Loucy (cell line): ENCODE data around the gene PDZD11.

Experiments
- EZH2phosphoT487 ChIP-seq: fragments of 200-600 bp; IDR thresholded peaks from 2 replicates; pipeline ENCODE4 v1.6.1; 2018; ENCODE audit warnings: antibody characterized with exemption, mild to moderate bottlenecking, moderate library complexity, borderline replicate concordance
- TF ChIP-seq, protein P1 (sequence below): fragments of 200-600 bp; sonication (generic); conservative IDR thresholded peaks from 2 replicates; pipeline ENCODE4 v1.5.1; 2014; ENCODE audit warnings: mild to moderate bottlenecking, antibody characterized with exemption, low read length

DNA sequence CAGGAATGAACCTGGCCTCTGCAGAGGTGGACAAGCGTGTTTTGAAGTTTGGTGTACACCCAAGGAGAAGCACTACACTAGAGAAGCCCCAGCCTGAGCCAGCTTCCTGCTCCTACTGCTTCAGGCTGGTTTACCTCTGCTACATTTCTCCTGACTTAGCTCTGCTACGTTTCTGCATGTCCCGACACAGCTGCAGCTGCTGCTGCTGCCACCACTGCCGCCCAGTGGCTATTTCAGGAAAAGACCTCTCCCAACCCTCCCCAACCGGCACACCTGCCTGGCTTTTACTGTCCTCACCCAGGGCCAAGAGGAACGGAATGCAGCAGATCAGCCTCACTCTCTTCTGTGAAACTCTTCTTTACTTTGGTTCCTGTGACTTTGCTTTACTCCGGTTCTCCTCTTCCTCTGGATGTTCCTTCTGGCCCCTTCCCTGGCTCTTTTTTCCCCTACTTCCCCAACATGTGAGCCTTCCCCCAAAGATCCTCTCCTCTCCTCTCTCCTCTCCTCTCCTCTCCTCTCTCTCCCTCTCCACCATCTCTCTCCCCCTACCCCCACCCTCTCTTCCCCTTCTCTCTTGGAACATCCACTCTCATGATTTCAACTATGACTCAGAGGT is 26.7 kb downstream of the PDZD11 start:
- TF ChIP-seq, protein P1, sequence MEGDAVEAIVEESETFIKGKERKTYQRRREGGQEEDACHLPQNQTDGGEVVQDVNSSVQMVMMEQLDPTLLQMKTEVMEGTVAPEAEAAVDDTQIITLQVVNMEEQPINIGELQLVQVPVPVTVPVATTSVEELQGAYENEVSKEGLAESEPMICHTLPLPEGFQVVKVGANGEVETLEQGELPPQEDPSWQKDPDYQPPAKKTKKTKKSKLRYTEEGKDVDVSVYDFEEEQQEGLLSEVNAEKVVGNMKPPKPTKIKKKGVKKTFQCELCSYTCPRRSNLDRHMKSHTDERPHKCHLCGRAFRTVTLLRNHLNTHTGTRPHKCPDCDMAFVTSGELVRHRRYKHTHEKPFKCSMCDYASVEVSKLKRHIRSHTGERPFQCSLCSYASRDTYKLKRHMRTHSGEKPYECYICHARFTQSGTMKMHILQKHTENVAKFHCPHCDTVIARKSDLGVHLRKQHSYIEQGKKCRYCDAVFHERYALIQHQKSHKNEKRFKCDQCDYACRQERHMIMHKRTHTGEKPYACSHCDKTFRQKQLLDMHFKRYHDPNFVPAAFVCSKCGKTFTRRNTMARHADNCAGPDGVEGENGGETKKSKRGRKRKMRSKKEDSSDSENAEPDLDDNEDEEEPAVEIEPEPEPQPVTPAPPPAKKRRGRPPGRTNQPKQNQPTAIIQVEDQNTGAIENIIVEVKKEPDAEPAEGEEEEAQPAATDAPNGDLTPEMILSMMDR, result peak; percentile 59
- no peak for TF ChIP-seq EZH2phosphoT487
